ENCODE results near the gene DNAJC6.
"Not testable (repeated sequence)": the region's sequence is repeated elsewhere in the genome, so short reads cannot be mapped to it uniquely, and the experiment has no call there.

The DNAJC6 gene

GRCh38 chr1:65360648-65361047 lies 51.3 kb downstream of the DNAJC6 start:
- no peak for DNase-seq

DNA sequence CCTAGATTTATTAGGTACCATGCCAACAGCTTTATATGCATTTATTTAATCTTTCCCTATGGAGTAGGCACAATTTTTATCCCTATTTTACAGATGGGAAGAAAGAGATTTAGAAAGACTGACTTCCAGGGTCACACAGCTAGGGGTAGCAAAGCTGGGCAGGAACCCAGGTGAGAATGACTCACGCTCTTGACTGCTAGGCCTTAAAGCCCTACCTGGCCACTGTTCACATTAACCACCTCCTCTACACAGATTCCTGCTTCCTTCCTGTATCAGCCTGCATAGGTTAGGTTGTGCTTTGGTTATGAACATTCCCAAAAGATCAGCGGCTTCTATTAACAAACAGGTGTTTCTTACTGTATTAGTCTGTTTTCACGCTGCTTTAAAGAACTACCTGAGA lies 53.2 kb downstream of the DNAJC6 start:
- DNase-seq: no peak

- no peak for DNase-seq
Measured at GRCh38 chr1:65363484-65363883, 54.1 kb downstream of the DNAJC6 start.

DNA sequence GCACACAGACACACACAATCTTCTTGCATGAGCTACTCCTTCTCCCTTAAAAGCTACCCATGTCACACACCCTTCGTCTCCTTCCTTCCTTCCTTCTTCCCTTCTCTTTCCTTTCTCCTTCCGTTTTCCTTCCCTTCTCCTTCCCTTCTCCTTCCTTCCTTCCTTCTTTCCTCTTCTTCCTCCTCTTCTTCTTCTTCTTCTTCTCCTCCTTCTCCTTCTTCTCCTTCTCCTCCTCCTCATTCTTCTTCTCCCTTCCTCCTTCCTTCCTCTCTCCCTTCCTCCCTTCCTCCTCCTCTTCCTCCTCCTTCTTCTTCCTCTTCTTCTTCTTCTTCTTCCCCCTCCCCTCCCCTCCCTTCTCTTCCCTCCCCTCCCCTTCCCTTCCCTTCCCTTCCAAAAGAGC lies 59.1 kb downstream of the DNAJC6 start:
- DNase-seq: no peak

GRCh38 chr1:65371544-65371943 lies 62.2 kb downstream of the DNAJC6 start:
- DNase-seq: no peak

DNA sequence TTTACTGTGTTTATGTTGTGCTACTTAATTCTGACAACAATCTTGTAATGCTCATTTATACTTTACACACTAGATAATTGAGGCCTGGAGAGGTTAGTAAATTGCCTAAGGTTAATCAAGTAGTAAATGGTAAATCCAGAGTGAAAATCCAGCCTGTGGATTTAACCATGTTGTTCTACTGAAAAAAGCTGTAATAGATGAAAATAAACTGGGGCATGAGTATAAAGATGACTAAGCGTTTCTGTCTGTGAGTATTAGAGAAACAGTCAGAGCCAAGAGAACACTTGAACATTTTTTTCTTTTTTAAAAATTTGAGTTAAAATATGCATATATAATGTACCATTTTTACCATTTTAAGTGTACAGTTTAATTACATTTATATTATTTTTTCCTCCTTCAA lies 63.2 kb downstream of the DNAJC6 start:
- DNase-seq: no peak

DNA sequence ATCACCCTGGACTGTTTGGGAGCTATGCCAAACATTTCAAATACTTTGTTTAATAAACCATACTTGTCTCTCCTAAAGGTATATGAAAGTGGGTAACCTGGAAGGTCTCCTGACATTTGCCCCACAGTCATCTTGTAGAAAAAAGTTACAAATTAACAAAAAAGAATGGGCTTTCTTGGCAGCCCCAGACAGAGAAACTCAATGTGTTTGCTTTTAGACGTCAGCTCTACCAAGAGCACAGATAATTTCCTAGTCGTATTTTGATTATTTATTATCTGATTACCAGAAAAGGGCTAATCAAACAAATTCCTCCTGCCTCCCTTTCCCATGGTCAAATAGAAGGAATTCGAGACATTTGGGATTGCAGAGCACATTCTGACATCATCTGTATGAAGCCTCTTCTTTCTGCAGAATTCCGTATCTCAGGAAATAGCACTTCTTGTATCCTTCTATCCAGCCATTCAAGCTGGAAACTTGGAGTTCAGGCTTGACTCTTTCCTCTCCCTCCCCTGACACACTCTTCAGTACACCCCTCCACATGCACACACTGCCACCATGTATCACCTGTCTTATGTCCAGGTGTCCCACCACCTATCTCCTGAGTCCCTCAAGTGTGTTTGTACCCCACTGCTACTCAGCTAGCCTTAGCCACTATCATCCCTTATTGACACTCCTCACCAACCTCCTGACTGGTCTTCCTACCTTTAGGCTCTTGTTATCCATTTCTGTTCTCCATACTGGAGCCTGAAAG lies 68.3 kb downstream of the DNAJC6 start:
- DNase-seq: no peak

DNA sequence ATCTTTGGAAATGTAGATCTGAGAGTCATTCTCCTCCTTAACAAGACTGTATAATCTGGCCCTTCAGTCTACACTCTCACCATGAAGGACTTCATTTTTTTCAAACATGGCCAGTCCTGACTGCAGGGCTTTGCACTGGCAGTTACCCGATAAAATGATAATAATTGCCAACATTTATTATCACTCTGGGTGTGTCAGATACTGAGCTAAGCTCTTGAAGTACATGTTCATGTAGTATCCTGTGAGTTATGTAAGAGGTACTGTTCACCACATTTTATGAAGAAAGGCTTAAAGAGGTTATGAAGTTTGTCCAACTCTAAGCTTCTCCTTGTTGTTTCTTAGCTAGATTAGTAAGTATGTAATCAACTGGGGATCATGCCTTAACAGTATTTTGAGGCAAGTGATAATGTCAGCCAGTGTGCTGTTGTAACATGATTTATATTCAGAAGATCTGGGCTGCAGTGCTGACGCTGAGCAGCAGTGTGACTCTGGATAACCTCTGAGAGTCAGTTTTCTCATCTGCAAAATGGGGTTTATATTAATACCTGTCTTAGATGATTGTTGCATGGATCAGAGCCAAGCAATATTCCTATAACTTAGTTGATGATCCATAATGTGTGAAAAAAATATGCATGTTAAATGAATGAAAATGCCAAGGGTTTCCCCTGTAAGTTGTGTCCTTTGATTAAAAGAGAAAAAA lies 69.1 kb downstream of the DNAJC6 start:
- DNase-seq: no peak

DNA sequence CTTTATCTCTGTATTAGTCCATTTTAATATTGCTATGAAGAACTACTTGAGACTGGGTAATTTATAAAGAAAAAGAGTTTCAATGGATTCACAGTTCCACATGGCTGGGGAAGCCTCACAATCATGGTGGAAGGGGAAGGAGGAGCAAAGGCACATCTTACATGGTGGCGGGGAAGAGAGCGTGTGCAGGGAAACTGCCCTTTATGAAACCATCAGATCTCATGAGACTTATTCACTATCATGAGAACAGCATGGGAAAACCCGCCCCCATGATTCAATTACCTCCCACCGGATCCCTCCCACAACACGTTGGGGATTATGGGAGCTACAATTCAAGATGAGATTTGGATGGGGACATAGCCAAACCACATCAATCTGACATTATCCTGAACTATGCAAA lies 75.1 kb downstream of the DNAJC6 start:
- DNase-seq: not testable (repeated sequence)

DNA sequence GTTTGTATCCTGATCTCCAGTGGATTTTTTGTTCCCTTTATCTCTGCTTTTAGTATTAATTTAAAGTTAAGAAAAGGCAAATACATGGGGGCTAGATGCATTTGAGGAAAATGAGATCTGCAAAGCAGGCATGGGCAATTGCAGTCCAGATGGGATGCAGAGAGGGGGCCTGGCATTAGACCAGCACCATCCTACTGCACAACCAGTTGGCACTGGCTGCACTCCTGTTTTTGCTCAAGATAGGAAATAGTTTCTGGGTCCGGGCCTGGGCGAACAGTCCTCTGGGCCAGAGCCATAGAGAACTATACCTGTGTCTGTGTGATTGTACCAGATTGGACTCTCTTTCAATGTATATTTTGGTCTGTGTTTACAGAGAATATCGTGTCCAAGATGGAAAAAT lies 77.1 kb downstream of the DNAJC6 start:
- DNase-seq: no peak

- DNase-seq: no peak
Measured at GRCh38 chr1:65387821-65388220, 78.5 kb downstream of the DNAJC6 start.

DNA sequence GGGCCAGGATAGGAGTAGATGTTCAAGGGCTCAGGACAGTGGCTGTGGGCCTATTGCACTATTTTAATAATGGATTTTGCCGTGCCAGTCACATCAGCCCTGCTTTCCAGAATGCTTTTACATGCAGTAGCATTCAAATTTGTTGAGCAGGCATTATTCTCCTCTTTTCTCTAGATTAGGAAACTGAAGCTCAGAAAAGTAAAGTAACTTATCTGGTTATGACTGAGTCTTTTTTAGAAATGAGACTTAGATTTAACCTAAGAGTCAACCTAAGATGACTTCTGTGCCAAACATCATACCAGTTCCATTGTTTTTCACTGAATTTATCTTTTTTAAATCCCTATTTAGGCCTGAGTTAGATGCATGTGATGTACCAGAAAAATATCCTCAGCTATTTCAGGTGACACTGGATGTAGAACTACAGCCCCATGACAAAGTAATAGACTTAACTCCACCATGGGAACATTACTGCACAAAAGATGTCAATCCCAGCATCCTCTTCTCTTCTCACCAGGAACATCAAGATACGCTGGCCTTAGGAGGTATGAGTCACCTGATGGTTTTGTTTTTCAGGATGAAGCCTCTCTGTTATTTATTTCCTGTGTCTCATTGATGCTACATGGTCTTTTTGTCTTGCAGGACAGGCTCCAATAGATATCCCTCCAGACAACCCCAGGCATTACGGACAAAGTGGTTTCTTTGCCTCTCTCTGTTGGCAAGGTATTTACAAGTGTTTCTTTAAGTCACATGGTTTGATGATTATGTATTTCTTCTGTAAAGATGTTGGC lies 79.8 kb downstream of the DNAJC6 start:
- DNase-seq: no peak

DNA sequence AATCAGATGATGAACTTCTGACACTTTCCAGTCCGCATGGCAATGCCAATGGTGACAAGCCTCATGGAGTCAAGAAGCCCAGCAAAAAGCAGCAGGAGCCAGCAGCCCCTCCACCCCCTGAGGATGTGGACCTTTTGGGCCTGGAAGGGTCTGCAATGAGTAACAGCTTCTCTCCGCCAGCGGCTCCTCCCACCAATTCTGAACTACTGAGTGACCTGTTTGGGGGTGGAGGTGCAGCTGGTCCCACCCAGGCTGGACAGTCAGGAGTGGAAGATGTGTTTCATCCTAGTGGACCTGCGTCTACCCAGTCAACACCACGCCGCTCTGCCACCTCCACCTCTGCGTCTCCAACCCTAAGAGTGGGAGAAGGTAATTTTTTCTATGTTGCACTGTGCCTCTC lies 83.2 kb downstream of the DNAJC6 start:
- no peak for DNase-seq

DNA sequence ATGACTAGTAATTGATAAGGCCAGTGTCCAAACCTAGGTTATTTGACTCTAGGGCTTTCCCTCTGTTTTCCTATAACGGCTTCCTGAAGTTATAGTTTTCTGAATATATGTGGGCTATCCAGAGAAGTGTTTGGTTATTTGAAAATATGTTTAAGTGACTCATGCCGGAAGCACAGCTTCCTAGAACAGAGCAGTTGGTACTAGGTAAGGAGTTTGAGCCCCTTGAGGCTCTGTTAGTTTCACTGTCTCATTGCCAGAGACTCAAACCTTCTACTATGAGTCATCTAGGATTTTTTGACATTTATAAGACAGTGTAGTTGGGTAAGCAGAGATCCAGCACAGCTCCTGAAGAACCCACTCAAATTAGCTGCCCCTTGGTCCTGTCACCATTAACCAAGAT lies 84.0 kb downstream of the DNAJC6 start:
- DNase-seq: no peak

DNA sequence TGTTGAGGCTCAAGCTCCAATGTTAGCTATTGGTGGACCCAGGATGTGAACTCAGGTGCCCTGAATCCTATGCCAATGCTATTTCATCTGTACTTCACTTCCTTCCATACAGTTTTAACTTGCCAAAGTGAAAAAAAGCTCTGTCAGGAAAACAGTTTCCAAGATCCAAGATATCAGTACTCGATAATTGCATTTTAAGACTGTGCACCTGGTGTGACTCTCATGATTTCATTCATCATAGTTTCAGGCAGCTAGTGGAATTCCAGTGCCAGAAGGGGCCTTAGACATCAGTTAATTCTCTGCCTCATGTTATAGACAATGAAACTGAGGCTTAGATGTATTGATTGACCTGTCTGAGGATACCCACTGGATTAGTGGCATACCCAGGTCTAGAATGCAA lies 84.6 kb downstream of the DNAJC6 start:
- no peak for DNase-seq

DNA sequence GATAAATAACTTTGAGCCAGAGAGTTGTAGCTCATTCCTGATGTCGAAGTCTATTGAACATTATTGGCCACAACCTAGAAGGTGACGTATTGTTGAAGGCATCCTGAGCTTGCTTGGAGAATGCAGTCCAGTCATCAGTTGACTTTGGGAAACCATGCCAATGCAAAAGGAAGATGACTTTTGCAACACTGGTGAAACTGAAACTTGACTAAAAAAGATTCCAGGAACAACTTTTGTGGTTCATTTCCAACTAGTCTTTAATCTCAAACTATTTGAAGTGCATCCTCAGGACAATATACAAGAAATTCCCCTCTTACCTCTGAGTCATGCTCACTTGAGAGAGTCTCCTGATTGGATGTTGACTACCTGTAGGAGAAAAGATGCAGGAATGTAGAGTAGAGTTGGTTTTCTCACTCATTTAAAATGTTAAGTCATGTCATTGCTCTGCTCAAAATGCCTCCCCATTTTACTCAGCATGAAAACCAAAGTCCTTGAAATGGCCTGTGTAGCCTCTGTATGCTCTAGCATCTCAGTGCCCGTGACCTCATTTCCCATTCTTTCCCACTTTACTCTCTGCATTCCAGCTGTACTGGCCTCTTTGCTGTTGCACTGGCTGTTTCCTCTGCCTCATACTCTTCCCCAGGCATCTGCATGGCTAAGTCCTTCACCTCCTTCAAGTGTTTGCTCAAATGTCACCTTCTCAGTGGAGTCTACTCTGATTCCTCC lies 86.7 kb downstream of the DNAJC6 start:
- no peak for DNase-seq

DNA sequence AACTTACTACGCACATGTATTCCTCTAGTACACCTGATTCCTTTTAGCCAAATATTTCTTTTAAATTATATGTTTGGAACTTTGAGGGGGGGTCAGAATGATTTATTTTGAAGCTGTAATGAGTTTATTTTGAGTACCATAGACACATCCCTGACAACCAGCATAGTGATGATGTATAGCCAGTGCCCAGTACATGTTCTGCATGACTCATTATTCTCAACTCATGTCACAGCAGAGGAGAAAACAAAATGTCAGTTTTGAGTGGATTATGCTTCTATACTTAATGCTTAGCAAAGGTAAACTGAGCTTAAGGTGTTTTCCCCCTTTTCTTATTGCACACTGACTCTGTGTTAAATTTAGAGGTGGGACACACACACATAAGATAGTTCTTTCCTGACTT lies 88.7 kb downstream of the DNAJC6 start:
- DNase-seq: no peak

GRCh38 chr1:65399003-65399402 lies 89.7 kb downstream of the DNAJC6 start:
- DNase-seq: no peak

DNA sequence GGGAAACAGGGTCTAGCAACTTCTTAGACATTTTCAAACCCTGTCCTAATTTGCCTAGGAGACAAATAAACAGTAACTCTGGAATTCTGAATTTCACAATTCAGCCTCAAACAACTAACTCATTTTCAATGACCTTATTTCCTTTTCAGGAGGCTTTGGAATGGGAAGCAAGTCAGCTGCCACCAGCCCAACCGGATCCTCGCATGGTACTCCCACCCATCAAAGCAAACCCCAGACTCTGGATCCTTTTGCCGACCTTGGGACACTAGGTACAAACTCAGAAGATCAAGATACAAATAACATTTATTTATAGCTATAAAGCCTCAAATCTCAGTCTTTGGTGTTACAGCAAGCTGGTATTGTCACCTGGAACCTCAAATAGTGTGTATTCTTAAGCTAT lies 92.3 kb downstream of the DNAJC6 start:
- DNase-seq: no peak

- DNase-seq: no peak
Measured at GRCh38 chr1:65404941-65405340, 95.6 kb downstream of the DNAJC6 start.

DNA sequence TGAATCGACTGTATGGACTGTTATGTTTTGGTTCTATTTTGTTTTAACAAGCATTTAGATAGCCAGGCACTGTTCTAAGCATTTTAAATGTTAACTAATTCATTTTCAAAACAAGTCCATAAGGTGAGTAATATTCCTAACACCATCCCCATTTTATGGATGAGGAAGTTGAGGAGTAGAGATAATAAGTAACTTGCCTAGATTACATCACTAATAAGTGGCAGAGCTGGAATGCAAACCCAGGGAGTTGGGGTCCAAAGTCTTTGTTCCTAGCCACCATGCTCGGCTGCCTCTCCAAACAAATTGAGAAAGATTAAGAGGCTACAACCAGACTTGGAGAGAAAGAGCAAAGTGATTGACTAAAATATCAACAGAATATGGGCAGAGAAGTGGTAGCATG lies 98.5 kb downstream of the DNAJC6 start:
- no peak for DNase-seq

GRCh38 chr1:65409314-65409713 lies 100.0 kb downstream of the DNAJC6 start:
- no peak for DNase-seq

DNA sequence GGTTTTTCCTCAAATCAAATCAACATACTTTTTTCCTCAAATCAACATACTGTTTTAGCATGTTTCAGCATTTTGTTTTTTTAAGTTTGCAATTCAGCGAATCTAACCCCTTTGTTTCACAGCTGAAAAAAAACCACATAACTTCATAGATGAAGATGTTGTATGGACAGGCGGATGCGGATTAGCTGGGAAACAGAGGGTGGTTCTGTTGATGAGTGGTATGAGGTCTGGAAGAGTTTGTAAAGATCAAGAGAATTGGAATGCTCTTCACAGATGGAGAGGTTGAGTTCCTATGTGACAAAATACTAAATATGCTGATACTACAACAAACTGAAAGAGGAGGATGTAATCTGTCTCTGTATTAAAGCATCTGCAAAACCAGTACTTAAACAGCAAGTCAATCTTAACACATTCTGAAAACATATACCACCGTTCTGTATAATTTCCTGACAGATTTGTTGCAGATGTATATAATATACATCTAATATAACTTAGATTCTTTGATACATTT lies 100.5 kb downstream of the DNAJC6 start:
- DNase-seq: no peak

All from SIG-M5 (cell line).